ENCODE measurements around the gene DDX20.

DDX20 gene

GRCh38 chr1:111755331-111756123 lies at the start of gene DDX20:
TSS of gene DDX20 (plus strand) at chr1:111755901. CDS start at chr1:111755925, 24 bp downstream.
- DNase-seq, result peak; percentile 98

- no peak for DNase-seq
Measured at GRCh38 chr1:111706921-111707320, 48.8 kb upstream of the DDX20 start.

DNA sequence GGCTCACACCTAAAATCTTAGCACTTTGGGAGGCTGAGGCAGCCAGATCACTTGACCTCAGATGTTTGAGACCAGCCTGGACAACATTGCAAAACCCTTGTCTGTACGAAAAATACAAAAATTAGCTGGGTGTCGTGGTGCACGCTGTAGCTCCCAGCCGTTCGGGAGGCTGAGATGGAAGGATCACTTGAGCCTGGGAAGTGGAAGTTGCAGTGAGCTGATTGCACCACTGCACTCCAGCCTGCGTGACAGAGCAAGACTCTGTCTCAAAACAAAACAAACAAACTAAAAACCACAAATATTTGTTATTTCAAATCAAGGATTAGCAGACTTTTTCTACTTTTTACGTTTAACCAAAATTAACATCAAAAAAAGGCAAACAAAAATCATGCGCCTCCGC lies 47.8 kb upstream of the DDX20 start:
- DNase-seq, result no peak

DNA sequence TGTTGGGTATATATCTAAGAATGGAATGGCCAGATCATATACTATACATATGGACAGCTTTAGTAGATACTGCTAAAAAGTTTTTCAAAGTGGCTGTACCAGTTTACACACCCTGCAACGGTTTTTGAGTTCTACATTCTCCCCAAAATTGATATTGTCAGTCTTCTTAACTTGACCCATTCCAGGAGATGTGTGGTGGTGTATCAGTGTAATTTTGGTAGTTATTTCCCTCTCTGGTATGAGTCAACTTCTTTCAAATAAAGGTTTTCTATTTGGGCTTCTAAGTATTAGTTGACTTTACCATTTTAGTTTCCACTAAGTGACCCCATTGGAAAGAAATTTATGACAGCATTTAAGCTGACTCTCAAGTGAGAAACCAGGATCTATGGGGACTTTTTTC lies 45.7 kb upstream of the DDX20 start:
- DNase-seq, result no peak

DNA sequence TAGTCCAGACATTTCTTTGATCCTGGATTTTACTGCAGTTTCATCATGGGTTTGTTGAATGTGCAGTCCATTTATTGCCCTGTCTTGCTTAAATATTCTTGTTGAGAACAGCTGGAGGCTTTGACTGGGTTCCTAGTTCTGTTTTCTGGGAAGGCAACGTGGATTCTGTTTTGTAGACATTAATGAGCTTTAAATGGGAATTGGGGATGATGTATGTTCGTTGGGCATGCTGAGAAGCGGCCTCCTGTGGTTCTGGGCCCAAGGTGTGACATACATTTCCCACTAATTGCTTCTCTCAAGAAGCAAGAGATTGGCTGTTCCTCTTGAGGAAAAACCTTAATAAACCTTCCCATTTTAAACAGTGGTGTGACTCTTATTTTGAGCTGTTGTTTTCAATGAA lies 39.4 kb upstream of the DDX20 start:
- no peak for DNase-seq

GRCh38 chr1:111717450-111717849 lies 38.3 kb upstream of the DDX20 start:
- DNase-seq, result no peak

DNA sequence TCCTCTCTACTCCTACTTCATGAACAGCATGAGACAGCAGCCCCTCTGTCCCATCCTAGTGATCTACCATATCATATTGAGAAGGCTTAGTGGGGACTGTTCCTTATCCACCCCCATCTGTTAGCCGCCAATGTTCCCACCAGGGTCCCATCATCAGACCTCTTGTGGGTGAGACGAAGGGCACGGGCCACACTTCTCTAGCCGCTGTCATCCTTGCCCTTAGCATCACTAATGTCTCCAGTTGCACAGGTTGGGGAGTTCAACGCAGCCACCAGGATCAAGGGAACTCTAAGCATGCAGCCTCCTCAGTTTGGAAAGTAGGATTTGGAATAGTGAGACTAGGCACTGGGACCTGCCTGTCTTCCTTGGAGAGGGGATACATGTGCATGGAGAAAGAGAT lies 36.6 kb upstream of the DDX20 start:
- DNase-seq, result no peak

DNA sequence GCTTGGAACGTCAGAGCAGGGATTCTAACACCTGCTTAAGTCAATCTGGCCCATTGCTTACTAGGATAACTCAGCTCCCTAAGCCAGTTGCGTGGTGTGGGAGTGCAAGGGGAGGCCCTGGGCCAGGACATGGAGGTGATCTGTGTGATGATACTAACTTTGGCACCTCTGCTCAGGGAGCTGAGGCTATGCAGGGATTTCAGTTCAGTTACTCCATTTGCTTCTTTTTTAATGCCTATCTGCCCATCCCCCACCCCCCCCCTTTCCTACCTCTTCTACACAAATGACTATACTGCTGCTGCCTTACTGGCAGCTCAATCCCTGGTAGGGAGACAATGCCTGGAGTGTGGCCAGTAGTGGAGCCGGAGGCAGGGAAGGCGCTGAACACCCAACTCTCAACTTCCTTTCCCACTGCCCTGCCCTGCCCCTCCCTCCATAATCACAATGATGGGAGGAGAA lies 36.0 kb upstream of the DDX20 start:
- no peak for DNase-seq

DNA sequence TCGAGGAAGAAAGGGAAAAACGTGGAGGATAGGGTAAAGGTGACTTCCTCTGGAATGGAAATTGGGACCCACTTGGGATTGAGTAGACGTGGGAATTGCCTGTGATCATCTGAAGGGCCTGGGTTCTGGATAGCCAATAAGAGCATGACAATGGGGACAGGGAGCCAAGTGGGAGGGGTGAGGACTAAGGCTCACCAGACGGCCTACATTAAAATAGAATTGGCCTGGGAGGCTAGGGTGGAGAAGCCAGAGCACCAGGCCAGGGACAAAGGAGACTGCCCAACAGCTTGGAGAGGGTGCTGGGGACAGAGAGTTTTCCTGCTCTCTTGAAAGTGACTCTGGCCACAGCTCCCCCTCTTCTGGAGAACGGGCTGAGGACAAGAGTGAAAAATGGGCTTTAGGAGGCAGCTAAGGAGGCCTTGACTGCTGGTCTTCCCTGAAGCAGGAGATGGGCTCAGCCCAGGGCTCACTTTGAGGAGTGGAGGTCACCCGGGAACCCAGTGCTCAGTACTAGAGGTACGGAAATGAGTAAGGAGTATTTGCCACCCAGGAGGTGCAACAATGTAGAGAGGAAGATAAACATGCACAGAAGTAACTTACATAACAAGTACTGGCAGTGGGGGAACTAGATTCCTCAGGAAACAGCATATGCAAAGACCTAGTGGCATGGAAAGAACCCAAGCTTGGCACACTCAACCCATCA lies 35.3 kb upstream of the DDX20 start:
- no peak for DNase-seq

DNA sequence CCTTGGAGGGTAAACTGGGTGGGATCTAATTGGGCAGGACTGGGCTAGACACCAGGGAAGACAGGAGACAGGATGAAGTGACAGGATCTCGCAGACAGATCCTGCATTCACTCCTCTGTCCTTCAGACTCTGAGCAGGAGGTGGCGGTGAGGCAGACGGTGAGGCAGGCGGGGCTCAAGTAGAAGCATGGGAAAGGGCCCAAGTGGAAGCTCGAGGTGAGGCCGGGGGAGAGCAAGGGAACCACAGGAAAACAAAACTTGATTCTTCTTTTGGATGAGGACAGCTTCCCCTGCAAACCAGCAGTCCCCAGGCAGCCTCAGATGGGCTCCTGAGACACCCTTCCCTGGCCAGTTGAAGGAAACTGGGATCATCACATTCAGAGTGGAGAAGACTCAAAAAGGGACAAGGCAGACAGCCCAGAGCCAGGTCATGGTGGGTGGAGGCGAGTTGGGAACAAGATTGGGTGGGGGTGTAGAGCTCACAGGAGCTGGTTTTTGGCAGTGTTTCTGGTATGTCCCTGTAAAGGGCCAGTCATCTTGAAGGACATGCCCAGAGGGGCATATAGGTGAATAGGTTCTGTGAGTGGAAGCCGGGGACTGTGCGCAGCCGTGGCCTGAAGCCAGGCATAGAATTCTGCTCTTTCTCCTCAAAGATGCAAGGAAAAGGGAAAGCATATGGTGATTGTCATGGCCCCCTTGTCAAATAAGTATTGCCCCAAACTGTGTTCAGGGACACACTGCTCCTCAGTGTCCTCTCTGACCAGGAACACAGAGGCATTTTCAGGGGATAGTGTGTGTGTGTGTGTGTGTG lies 34.5 kb upstream of the DDX20 start:
- DNase-seq, result no peak

DNA sequence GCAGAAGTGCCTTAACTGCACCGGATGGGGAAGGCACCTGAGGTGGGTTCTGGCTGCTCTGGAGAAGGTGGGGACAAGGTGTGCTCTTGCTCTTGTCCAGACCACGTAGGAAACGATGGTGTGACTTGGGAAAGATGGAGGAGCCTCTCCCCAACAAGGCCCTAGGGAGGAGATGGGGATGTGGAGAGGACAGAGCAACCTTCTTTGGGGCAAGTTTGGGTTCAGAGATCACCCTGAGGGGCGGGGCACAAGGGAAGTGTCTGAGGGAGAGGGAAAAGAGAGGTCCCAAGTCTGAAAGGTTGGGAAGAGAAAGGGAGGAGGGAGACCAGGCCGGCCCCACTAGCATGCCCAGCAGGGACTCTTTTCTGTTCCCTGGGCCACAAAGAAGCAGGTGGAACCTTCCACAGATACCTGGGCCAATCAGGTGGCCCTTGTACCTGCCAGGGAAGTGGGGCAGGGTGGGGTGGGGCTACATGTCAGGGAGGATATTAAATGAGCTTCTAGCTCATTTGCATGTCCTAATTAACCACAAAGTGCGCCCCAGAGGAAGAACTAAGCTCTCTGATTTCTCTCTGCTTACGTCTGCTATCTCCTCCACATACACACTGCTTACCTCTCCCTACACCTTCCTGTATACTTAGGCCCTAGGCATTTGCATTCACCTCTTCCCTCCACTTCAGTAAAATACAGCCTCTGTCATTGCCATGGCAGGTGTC lies 32.5 kb upstream of the DDX20 start:
- no peak for DNase-seq

GRCh38 chr1:111723871-111724270 lies 31.8 kb upstream of the DDX20 start:
- DNase-seq, result no peak

DNA sequence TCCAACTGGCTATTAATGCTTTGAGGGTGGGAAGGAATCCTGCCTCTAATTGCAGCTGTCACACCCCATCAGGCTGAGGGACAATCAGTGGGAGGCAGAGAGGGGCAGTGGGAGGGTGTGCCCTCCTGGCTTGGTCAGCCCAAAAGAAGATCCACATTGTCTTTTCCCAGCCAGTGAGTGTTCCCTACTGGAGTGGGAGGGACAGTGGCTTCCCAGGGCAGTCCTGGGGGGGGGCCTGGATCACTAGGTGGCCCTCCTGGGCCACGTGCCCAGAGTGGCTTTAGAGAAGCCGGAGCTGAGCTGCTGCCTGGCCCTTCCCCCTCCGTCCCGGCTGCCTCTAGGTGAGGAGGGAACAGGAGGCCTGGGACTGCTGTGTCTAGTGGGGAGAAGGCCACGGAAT lies 30.5 kb upstream of the DDX20 start:
- no peak for DNase-seq

- DNase-seq, result no peak
Measured at GRCh38 chr1:111727056-111727455, 28.6 kb upstream of the DDX20 start.

GRCh38 chr1:111729271-111729921 lies 26.3 kb upstream of the DDX20 start:
- DNase-seq, result no peak

DNA sequence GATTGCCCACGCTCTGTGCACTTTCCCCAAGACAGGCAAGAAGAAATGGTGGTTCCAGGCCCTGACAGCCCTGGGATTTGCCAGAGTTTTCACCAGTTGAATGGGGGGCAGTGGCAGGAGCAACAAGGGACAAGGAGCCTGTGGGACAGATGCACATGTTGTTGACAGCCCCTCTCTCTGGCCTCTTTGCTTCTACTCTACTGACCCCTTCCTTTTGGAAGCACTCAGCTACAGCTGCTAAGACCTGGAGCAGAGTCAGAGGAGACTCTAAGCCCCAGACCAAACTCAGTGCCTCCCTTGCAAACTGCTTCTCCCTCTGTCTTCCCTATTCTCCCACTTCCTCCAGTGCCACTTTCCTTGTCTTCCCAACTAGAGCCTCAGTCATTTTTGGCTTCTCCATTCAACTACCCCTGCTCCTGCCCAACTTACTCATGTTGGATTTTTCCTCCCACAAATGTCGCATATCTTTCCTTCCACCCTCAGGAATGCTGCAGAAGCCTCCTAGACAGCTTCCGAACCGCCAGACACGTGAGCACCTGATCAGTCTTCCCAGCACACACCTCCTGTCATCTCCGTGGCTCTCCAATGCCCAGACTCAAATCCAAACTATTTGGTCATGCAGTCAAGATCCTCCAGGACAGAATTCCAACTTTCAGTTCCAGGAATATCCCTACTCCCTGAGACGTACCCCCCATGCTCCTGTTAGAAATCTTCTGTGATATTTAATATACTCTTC lies 25.6 kb upstream of the DDX20 start:
- DNase-seq, result peak; percentile 28

DNA sequence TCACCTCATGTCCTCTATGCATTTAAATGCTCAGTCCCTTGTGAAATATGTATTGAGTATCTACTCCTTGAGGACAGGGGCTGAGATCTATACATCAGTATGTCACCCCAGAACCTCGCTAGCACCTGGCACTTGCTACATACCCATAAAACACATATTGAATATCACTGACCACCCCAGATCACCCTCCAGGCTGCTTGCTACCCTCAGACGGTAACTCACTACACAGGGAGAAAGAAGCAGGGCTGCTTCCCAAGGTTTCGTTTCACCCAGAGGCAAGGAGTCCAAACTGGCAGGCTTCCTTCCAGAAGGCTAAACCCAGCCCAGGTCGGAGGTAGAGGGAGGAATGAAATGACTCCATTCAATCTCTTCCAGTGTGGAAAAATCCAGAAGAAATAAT lies 25.0 kb upstream of the DDX20 start:
- no peak for DNase-seq

- DNase-seq, result no peak
Measured at GRCh38 chr1:111731956-111732355, 23.7 kb upstream of the DDX20 start.

DNA sequence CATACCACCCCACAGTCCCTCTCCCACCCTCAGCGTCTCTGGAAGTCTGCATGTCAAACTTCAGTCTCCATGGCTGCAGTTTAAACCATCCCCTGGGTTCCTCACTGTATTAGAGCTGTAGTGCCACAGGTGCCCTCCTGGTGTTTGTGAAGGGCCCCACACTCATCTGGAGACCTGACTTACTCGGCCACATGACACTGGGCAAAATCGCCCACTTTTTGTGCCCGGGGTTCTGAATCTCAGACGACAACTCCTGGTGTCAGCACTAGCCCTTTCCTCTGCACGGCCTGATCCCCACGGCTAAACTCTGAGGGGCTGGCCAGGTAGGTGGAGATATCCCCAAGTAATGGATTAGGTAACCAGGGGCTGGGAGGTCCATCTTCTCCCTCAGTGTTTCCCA lies 23.0 kb upstream of the DDX20 start:
- DNase-seq, result no peak

- peak; percentile 78 for DNase-seq
Measured at GRCh38 chr1:111733183-111733991, 22.3 kb upstream of the DDX20 start.

- no peak for DNase-seq
Measured at GRCh38 chr1:111733992-111734341, 21.7 kb upstream of the DDX20 start.

All from fibroblast of upper back skin (primary cell).